Sigmoid colon (tissue), 7 donors: ENCODE results near the gene PTGR3. TPM values are rescaled to one million over a fixed set of nuclear protein-coding genes. Genes with fewer than 3 reads are reported as not detected.

Experiments
- DNase-seq: peaks from one replicate; pipeline ENCODE4 v3.0.0-alpha.2; 2019
- H3K27ac ChIP-seq, 4 donors: fragments of 200-600 bp; sonication (generic); one replicate each; pipeline ENCODE4 v1.5.1; 2016 to 2019; ENCODE audit warnings: mild to moderate bottlenecking in 1 of 4
- H3K27me3 ChIP-seq, 3 donors: fragments of 200-600 bp; sonication (generic); one replicate each; pipeline ENCODE4 v1.5.1; 2019; ENCODE audit warnings: mild to moderate bottlenecking in 1 of 3
- H3K36me3 ChIP-seq, 4 donors: fragments of 200-600 bp; sonication (generic); one replicate each; pipeline ENCODE4 v1.5.1; 2016 to 2019
- H3K4me1 ChIP-seq, 4 donors: fragments of 200-600 bp; sonication (generic); one replicate each; pipeline ENCODE4 v1.5.1; 2017 to 2019
- H3K4me3 ChIP-seq, 4 donors: fragments of 200-600 bp; sonication (generic); one replicate each; pipeline ENCODE4 v1.5.1; 2017 to 2019; ENCODE audit warnings: mild to moderate bottlenecking in 2 of 4, moderate library complexity in 1 of 4
- H3K9me3 ChIP-seq, 4 donors: fragments of 200-600 bp in 3 of 4; sonication (generic) in 3 of 4; one replicate each; pipeline versions ENCODE4 v1.5.1 to v1.6.1; 2013 to 2019
- CTCF ChIP-seq, 4 experiments: fragments of 450-650 bp in 3 of 4; fragments of 200-600 bp in 1 of 4; IDR thresholded peaks; one replicate each; pipeline ENCODE4 v1.5.1; 2016 to 2019; ENCODE audit warnings: antibody characterized with exemption in 4 of 4, mild to moderate bottlenecking in 3 of 4, moderate library complexity in 2 of 4
- EP300 ChIP-seq, 4 donors: sonication (generic); formaldehyde crosslinking; IDR thresholded peaks; one replicate each; pipeline ENCODE4 v1.6.1; 2017; ENCODE audit warnings: antibody characterized with exemption in 4 of 4
- POLR2A ChIP-seq, 2 donors: fragments of 450-650 bp; IDR thresholded peaks; one replicate each; pipeline ENCODE4 v1.6.1; 2016; ENCODE audit warnings: antibody characterized with exemption in 2 of 2, mild to moderate bottlenecking in 2 of 2, moderate library complexity in 2 of 2
- POLR2AphosphoS5 ChIP-seq, 4 donors: sonication (generic); formaldehyde crosslinking; IDR thresholded peaks; one replicate each; pipeline ENCODE4 v1.6.1; 2017; ENCODE audit warnings: antibody characterized with exemption in 4 of 4
- WGBS, 2 donors: extraction: QIAGEN DNeasy Blood & Tissue Kit; methylation state at CpG; one replicate each; pipeline ENCODE4 v1.1.7; 2013; 5-methylcytosine and 5-hydroxymethylcytosine counted together
- intact Hi-C: fragments of 100-400 bp; cut with DNase I; formaldehyde crosslinking; loops from one replicate; pipeline ENCODE4 v1.15.1; 2023
- polyA plus RNA-seq, 3 donors: library from polyadenylated mRNA; stranded (reverse); fragments of 200-250 nt; gene quantifications; one replicate each; pipeline ENCODE4 v1.2.3, GENCODE V29; 2013
- total RNA-seq, 4 donors: library from RNA; depleted of rRNA; stranded (reverse); fragments of >200 nt; gene quantifications; one replicate each; pipeline ENCODE4 v1.1.0, GENCODE V29; 2016
- donor health status: healthy with polysubstance abuse.
- donor health status: Bipolar disorder and iron deficiency.
- donor health status: healthy.

Gene PTGR3
- total and polyA plus RNA-seq, 7 donors: 22.7 to 33.8 (median 25.7) TPM

- Histone ChIP-seq H3K4me1 (peaks cover 0 to 9% (median 0%) of the 10 kb centered on the region in 4 donors), H3K9me3 (no peaks in the 10 kb centered on the region), H3K27me3 (no peaks in the 10 kb centered on the region), H3K27ac (peak overlapping the region; percentile 77 to 85 (median 82)), H3K36me3 (no peaks in the 10 kb centered on the region), H3K4me3 (peak overlapping the region; percentile 35 to 49 (median 42))
- WGBS, 2 donors: 68 to 75% methylated on average over 33 of the region's 33 CpGs
- TF ChIP-seq EP300 (IDR thresholded peaks at IDR 0.05) (no peak), POLR2A (IDR thresholded peaks at IDR 0.05) (peak in 1 of 2 donors; percentile 10), POLR2AphosphoS5 (IDR thresholded peaks at IDR 0.05) (peak; percentile 44 to 63 (median 58)), CTCF (IDR thresholded peaks at IDR 0.05) (no peak)
- DNase-seq: peak; percentile 94
- intact Hi-C loops: loop anchor here (2.0 kb wide), 1 partner anchor 41 kb away; the partner anchor contains the start of gene PTGR3
These were observed 41.0 kb downstream of the PTGR3 start for GRCh38 chr18:75167759-75168618.

GRCh38 chr18:75167137-75167536, 41.8 kb downstream of the PTGR3 start:
- TF ChIP-seq EP300 (IDR thresholded peaks at IDR 0.05) (no peak), CTCF (IDR thresholded peaks at IDR 0.05) (no peak), POLR2A (IDR thresholded peaks at IDR 0.05) (no peak), POLR2AphosphoS5 (IDR thresholded peaks at IDR 0.05) (no peak)
- peaks cover 0 to 9% (median 4%) of the 10 kb centered on the region in 4 donors for H3K4me1 ChIP-seq
- H3K27ac ChIP-seq: peak overlapping the region; percentile 77 to 85 (median 82)
- intact Hi-C loops: no loop called here
- H3K36me3 ChIP-seq: no peaks in the 10 kb centered on the region
- DNase-seq: no peak
- WGBS, 2 donors: 91% methylated on average over 10 of the region's 10 CpGs
- H3K27me3 ChIP-seq: no peaks in the 10 kb centered on the region
- no peak overlapping the region for H3K4me3 ChIP-seq
- no peaks in the 10 kb centered on the region for H3K9me3 ChIP-seq

GRCh38 chr18:75165926-75166325, 43.0 kb downstream of the PTGR3 start:
- Histone ChIP-seq H3K27ac (no peak overlapping the region), H3K9me3 (no peaks in the 10 kb centered on the region), H3K36me3 (no peaks in the 10 kb centered on the region), H3K4me3 (no peak overlapping the region), H3K27me3 (no peaks in the 10 kb centered on the region), H3K4me1 (peaks cover 0 to 20% (median 8%) of the 10 kb centered on the region in 4 donors)
- WGBS, 2 donors: 92 to 94% methylated on average over 8 of the region's 8 CpGs
- intact Hi-C loops: no loop called here
- no peak for DNase-seq
- TF ChIP-seq POLR2AphosphoS5 (IDR thresholded peaks at IDR 0.05) (no peak), EP300 (IDR thresholded peaks at IDR 0.05) (no peak), POLR2A (IDR thresholded peaks at IDR 0.05) (no peak)

GRCh38 chr18:75164479-75164878, 44.5 kb downstream of the PTGR3 start:
- DNase-seq: no peak
- Histone ChIP-seq H3K4me1 (peaks cover 0 to 34% (median 12%) of the 10 kb centered on the region in 4 donors), H3K27ac (no peak overlapping the region), H3K9me3 (no peaks in the 10 kb centered on the region), H3K36me3 (no peaks in the 10 kb centered on the region), H3K27me3 (no peaks in the 10 kb centered on the region), H3K4me3 (no peak overlapping the region)
- intact Hi-C loops: loop anchor here (5.0 kb wide), 1 partner anchor 507 kb away; no protein-coding TSS in a partner anchor
- no peak for TF ChIP-seq POLR2A (IDR thresholded peaks at IDR 0.05)
- TF ChIP-seq POLR2AphosphoS5 (IDR thresholded peaks at IDR 0.05): no peak
- TF ChIP-seq CTCF (IDR thresholded peaks at IDR 0.05): no peak
- TF ChIP-seq EP300 (IDR thresholded peaks at IDR 0.05): no peak
- whole genome bisulfite sequencing, 2 donors: 59 to 87% methylated on average over 3 of the region's 3 CpGs

- intact Hi-C loops: loop anchor here (5.0 kb wide), 1 partner anchor 506 kb away; no protein-coding TSS in a partner anchor
- peaks cover 0 to 34% (median 10%) of the 10 kb centered on the region in 4 donors for H3K4me1 ChIP-seq
- H3K9me3 ChIP-seq: no peaks in the 10 kb centered on the region
- TF ChIP-seq POLR2A (IDR thresholded peaks at IDR 0.05) (no peak), CTCF (IDR thresholded peaks at IDR 0.05) (no peak), EP300 (IDR thresholded peaks at IDR 0.05) (no peak), POLR2AphosphoS5 (IDR thresholded peaks at IDR 0.05) (no peak)
- DNase-seq: no peak
- 93 to 94% methylated on average over 4 of the region's 4 CpGs for WGBS, 2 donors
- H3K4me3 ChIP-seq: no peak overlapping the region
- H3K27me3 ChIP-seq: no peaks in the 10 kb centered on the region
- H3K36me3 ChIP-seq: no peaks in the 10 kb centered on the region
- H3K27ac ChIP-seq: peak overlapping the region in 1 of 4 donors; percentile 73
These were observed 45.2 kb downstream of the PTGR3 start for GRCh38 chr18:75163736-75164135.
